ENCODE results near the gene SLC46A2.

DNA sequence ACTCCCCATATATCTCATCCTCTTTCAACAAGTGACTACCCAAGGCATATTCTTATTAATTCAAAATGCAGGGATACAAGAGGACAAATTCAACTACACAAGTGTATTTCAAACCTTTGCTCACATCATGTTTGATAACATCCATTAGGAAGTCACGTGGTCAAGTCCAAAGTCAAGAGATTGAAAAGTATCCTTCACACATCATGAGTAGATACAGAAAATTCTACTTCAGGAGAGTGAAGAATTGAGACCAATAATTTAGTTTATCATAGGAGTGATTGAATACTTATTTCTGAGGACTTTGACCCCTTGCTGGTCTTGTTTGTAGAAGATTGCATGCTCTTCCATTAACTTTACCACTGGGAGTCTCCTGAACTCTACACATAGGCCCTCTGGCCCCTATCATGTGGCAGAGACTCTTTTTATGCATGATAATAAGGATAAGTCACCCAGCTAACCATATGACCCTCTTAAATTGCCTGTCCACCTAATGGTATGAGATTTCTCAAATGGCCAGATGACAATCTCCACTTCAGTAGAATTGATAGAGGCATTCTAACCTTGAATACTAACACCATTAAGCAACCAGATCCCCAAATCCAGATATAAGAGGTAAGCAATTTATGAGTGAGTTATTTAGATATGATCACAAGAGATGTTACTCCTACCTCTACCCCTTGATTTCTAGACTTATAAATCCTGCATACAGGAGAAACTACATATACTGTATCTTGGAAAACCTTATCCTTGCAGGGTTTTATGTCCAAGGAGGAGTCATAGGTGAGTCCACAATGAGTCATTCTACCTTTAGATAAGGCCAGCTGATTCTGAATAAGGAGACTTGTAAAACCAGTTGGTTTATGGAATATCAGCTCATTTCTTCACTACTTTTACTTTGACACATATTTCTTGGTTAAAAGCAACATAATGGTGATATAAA lies 26.6 kb upstream of the SLC46A2 start:
- TF ChIP-seq, protein P1, sequence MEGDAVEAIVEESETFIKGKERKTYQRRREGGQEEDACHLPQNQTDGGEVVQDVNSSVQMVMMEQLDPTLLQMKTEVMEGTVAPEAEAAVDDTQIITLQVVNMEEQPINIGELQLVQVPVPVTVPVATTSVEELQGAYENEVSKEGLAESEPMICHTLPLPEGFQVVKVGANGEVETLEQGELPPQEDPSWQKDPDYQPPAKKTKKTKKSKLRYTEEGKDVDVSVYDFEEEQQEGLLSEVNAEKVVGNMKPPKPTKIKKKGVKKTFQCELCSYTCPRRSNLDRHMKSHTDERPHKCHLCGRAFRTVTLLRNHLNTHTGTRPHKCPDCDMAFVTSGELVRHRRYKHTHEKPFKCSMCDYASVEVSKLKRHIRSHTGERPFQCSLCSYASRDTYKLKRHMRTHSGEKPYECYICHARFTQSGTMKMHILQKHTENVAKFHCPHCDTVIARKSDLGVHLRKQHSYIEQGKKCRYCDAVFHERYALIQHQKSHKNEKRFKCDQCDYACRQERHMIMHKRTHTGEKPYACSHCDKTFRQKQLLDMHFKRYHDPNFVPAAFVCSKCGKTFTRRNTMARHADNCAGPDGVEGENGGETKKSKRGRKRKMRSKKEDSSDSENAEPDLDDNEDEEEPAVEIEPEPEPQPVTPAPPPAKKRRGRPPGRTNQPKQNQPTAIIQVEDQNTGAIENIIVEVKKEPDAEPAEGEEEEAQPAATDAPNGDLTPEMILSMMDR (IDR thresholded peaks at IDR 0.05; ENCODE audit: insufficient read depth, low read length, poor library complexity, severe bottlenecking) = no peak
- TF ChIP-seq EZH2phosphoT487 (conservative IDR thresholded peaks at IDR 0.05; ENCODE audit: low read length) = no peak
